Neural progenitor cell (in vitro differentiated cells): ENCODE data around the gene ZCWPW1. TPM values are rescaled to one million over a fixed set of nuclear protein-coding genes. Genes with fewer than 3 reads are reported as not detected.

Experiments
- DNase-seq: peaks from one replicate; pipeline ENCODE4 v3.0.0-alpha.2; 2016; ENCODE audit warnings: low spot score
- H2AFZ ChIP-seq: fragments of 200-600 bp; sonication (generic); replicated peaks from 2 replicates; pipeline ENCODE4 v1.6.1; 2016; ENCODE audit warnings: antibody characterized with exemption
- H3F3A ChIP-seq: fragments of 200-600 bp; sonication (generic); 2 replicates; pipeline ENCODE4 v1.6.1; 2016; ENCODE audit warnings: antibody characterized with exemption, low read depth
- H3K27ac ChIP-seq: fragments of 200-600 bp; sonication (generic); 2 replicates; pipeline ENCODE4 v1.5.1; 2016; ENCODE audit warnings: mild to moderate bottlenecking
- H3K27me3 ChIP-seq: fragments of 200-600 bp; sonication (generic); 2 replicates; pipeline ENCODE4 v1.6.1; 2016; ENCODE audit warnings: mild to moderate bottlenecking, moderate library complexity
- H3K36me3 ChIP-seq: fragments of 200-600 bp; sonication (generic); 2 replicates; pipeline ENCODE4 v1.5.1; 2016
- H3K4me1 ChIP-seq: fragments of 200-600 bp; sonication (generic); 2 replicates; pipeline ENCODE4 v1.6.1; 2016; ENCODE audit warnings: mixed run types
- H3K4me2 ChIP-seq: fragments of 200-600 bp; sonication (generic); 2 replicates; pipeline ENCODE4 v1.6.1; 2016
- H3K4me3 ChIP-seq: fragments of 200-600 bp; sonication (generic); 2 replicates; pipeline ENCODE4 v1.5.1; 2016
- H3K79me2 ChIP-seq: fragments of 200-600 bp; sonication (generic); 2 replicates; pipeline ENCODE4 v1.6.1; 2016; ENCODE audit warnings: low read depth
- H3K9ac ChIP-seq: fragments of 200-600 bp; sonication (generic); 2 replicates; pipeline ENCODE4 v1.6.1; 2016
- H3K9me3 ChIP-seq: fragments of 200-600 bp; sonication (generic); 2 replicates; pipeline ENCODE4 v1.5.1; 2016; ENCODE audit warnings: low read depth
- H4K20me1 ChIP-seq: fragments of 200-600 bp; sonication (generic); 2 replicates; pipeline ENCODE4 v1.6.1; 2016; ENCODE audit warnings: low read depth
- H3K27ac Mint-ChIP-seq: 3 replicates; pipeline ENCODE4 v1.8.0; 2021; ENCODE audit warnings: mixed read lengths
- H3K27me3 Mint-ChIP-seq: 2 replicates; pipeline ENCODE4 v1.8.0; 2022; ENCODE audit warnings: low read depth, mild to moderate bottlenecking, inconsistent platforms, moderate library complexity, mixed read lengths; ENCODE audit not compliant: insufficient read depth
- H3K36me3 Mint-ChIP-seq: 3 replicates; pipeline ENCODE4 v1.8.0; 2021; ENCODE audit warnings: mixed read lengths
- H3K4me1 Mint-ChIP-seq: 3 replicates; pipeline ENCODE4 v1.8.0; 2021; ENCODE audit warnings: mixed read lengths
- H3K4me3 Mint-ChIP-seq: 3 replicates; pipeline ENCODE4 v1.8.0; 2021; ENCODE audit warnings: mild to moderate bottlenecking, moderate library complexity, mixed read lengths
- H3K9me3 Mint-ChIP-seq: 3 replicates; pipeline ENCODE4 v1.8.0; 2020; ENCODE audit warnings: mixed read lengths
- CTCF ChIP-seq: fragments of 200-600 bp; sonication (generic); IDR thresholded peaks from 2 replicates; pipeline ENCODE4 v1.5.1; 2017; ENCODE audit warnings: antibody characterized with exemption, mild to moderate bottlenecking
- EZH2 ChIP-seq: fragments of 200-600 bp; sonication (generic); IDR thresholded peaks from 2 replicates; pipeline ENCODE4 v1.6.1; 2017; ENCODE audit warnings: antibody characterized with exemption, mild to moderate bottlenecking, moderate library complexity
- EZH2phosphoT487 ChIP-seq: fragments of 200-600 bp; sonication (generic); IDR thresholded peaks from 2 replicates; pipeline ENCODE4 v1.6.1; 2017; ENCODE audit warnings: antibody characterized with exemption
- total RNA-seq: library from RNA; depleted of rRNA; stranded (reverse); fragments of >200 nt; gene quantifications from 2 replicates; pipeline ENCODE4 v1.2.3, GENCODE V29; 2015; ENCODE audit warnings: low replicate concordance

Gene ZCWPW1
- total RNA-seq, 1 donor from 2014 or later = 1.4 TPM

- peaks cover 34% of the 10 kb centered on the region for H3K4me1 ChIP-seq
- H3K36me3 Mint-ChIP-seq = peaks cover 9% of the 10 kb centered on the region
- H3K27ac Mint-ChIP-seq = peak overlapping the region; percentile 96
- H3K27ac ChIP-seq = no peak overlapping the region
- no peak overlapping the region for H2AFZ ChIP-seq
- peaks cover 28% of the 10 kb centered on the region for H3F3A ChIP-seq
- no peak overlapping the region for H3K4me3 Mint-ChIP-seq
- H3K4me2 ChIP-seq = peak overlapping the region; percentile 67
- TF ChIP-seq EZH2 (no peak), EZH2phosphoT487 (no peak), CTCF (no peak)
- H3K27me3 ChIP-seq = no peaks in the 10 kb centered on the region
- no peaks in the 10 kb centered on the region for H3K79me2 ChIP-seq
- no peaks in the 10 kb centered on the region for H3K9me3 ChIP-seq
- H3K9me3 Mint-ChIP-seq = no peaks in the 10 kb centered on the region
- peaks cover 3% of the 10 kb centered on the region for H3K27me3 Mint-ChIP-seq
- H3K36me3 ChIP-seq = no peaks in the 10 kb centered on the region
- peaks cover 6% of the 10 kb centered on the region for H4K20me1 ChIP-seq
- no peak overlapping the region for H3K4me3 ChIP-seq
- no peak overlapping the region for H3K9ac ChIP-seq
- peaks cover 36% of the 10 kb centered on the region for H3K4me1 Mint-ChIP-seq
- no peak for DNase-seq
These were observed 57.8 kb downstream of the ZCWPW1 start for GRCh38 chr7:100370746-100371145.

GRCh38 chr7:100370303-100370702 lies 58.2 kb downstream of the ZCWPW1 start:
- Histone ChIP-seq H3K4me3 (peak overlapping the region; percentile 13), H3K36me3 (no peaks in the 10 kb centered on the region), H3K27ac (peak overlapping the region; percentile 80), H3K9me3 (no peaks in the 10 kb centered on the region), H2AFZ (no peak overlapping the region), H3K79me2 (no peaks in the 10 kb centered on the region), H3K4me1 (peaks cover 34% of the 10 kb centered on the region), H3F3A (peaks cover 28% of the 10 kb centered on the region), H3K9ac (no peak overlapping the region), H4K20me1 (peaks cover 6% of the 10 kb centered on the region), H3K27me3 (no peaks in the 10 kb centered on the region), H3K4me2 (peak overlapping the region; percentile 67)
- Mint-ChIP-seq H3K27ac (peak overlapping the region; percentile 96), H3K4me3 (no peak overlapping the region), H3K9me3 (no peaks in the 10 kb centered on the region), H3K4me1 (peaks cover 36% of the 10 kb centered on the region), H3K27me3 (peaks cover 3% of the 10 kb centered on the region), H3K36me3 (peaks cover 11% of the 10 kb centered on the region)
- DNase-seq = peak; percentile 72
- no peak for TF ChIP-seq CTCF
- TF ChIP-seq EZH2 = no peak
- no peak for TF ChIP-seq EZH2phosphoT487

- TF ChIP-seq EZH2phosphoT487 = no peak
- TF ChIP-seq CTCF = no peak
- no peak for TF ChIP-seq EZH2
- Histone ChIP-seq H3K4me2 (no peak overlapping the region), H3K4me3 (no peak overlapping the region), H4K20me1 (peaks cover 6% of the 10 kb centered on the region), H3F3A (peaks cover 28% of the 10 kb centered on the region), H3K27me3 (no peaks in the 10 kb centered on the region), H3K27ac (peak overlapping the region; percentile 37), H3K9me3 (no peaks in the 10 kb centered on the region), H3K79me2 (no peaks in the 10 kb centered on the region), H3K9ac (no peak overlapping the region), H3K36me3 (no peaks in the 10 kb centered on the region), H3K4me1 (peaks cover 26% of the 10 kb centered on the region), H2AFZ (no peak overlapping the region)
- Mint-ChIP-seq H3K4me3 (peak overlapping the region; percentile 13), H3K27ac (peak overlapping the region; percentile 87), H3K4me1 (peaks cover 25% of the 10 kb centered on the region), H3K9me3 (no peaks in the 10 kb centered on the region), H3K27me3 (peaks cover 3% of the 10 kb centered on the region), H3K36me3 (peaks cover 18% of the 10 kb centered on the region)
- no peak for DNase-seq
These were observed 59.4 kb downstream of the ZCWPW1 start for GRCh38 chr7:100369105-100369504.
